Peyer's patch (tissue), 4 donors: Measurements from ENCODE around the gene KDM6A.

Experiments
- POLR2A ChIP-seq, 2 donors: fragments of 450-650 bp; IDR thresholded peaks; one replicate each; pipeline ENCODE4 v1.5.1; 2017; ENCODE audit warnings: antibody characterized with exemption in 2 of 2, mild to moderate bottlenecking in 2 of 2, moderate library complexity in 2 of 2
- TF ChIP-seq, protein P1 (sequence below), 6 experiments: fragments of 450-650 bp in 4 of 6; fragments of 200-600 bp in 2 of 6; sonication (generic) in 1 of 6; IDR thresholded peaks; one replicate each; pipeline ENCODE4 v1.5.1; 2017 to 2019; ENCODE audit warnings: antibody characterized with exemption in 6 of 6, mild to moderate bottlenecking in 3 of 6, moderate library complexity in 1 of 6

- TF ChIP-seq POLR2A (IDR thresholded peaks at IDR 0.05), result no peak
- TF ChIP-seq, protein P1, sequence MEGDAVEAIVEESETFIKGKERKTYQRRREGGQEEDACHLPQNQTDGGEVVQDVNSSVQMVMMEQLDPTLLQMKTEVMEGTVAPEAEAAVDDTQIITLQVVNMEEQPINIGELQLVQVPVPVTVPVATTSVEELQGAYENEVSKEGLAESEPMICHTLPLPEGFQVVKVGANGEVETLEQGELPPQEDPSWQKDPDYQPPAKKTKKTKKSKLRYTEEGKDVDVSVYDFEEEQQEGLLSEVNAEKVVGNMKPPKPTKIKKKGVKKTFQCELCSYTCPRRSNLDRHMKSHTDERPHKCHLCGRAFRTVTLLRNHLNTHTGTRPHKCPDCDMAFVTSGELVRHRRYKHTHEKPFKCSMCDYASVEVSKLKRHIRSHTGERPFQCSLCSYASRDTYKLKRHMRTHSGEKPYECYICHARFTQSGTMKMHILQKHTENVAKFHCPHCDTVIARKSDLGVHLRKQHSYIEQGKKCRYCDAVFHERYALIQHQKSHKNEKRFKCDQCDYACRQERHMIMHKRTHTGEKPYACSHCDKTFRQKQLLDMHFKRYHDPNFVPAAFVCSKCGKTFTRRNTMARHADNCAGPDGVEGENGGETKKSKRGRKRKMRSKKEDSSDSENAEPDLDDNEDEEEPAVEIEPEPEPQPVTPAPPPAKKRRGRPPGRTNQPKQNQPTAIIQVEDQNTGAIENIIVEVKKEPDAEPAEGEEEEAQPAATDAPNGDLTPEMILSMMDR (IDR thresholded peaks at IDR 0.05), result no peak
These were observed 106.0 kb downstream of the KDM6A start for GRCh38 chrX:44978976-44979375.
